T-helper 2 cell treated with Interferon-gamma antibody and Interleukin-4, amounts not matched to agents 5 μg/mL and 100 μg/mL, for 36 hours (primary cell): Measurements from ENCODE around the gene ZSCAN12.
A peak's percentile ranks its signal among the peaks of the same experiment; 100 is the strongest.

ENCODE experiments used
- DNase-seq: peaks from one replicate; pipeline ENCODE4 v3.0.0; 2021; ENCODE audit warnings: low spot score
- H3K27ac Mint-ChIP-seq: one replicate; pipeline ENCODE4 v1.8.0; 2021; ENCODE audit warnings: mild to moderate bottlenecking, mixed read lengths
- H3K27me3 Mint-ChIP-seq: one replicate; pipeline ENCODE4 v1.8.0; 2021; ENCODE audit warnings: low read depth, mixed read lengths
- H3K36me3 Mint-ChIP-seq: one replicate; pipeline ENCODE4 v1.8.0; 2021; ENCODE audit warnings: low read depth, mixed read lengths
- H3K4me1 Mint-ChIP-seq: one replicate; pipeline ENCODE4 v1.8.0; 2021; ENCODE audit warnings: low read depth, mixed read lengths
- H3K4me3 Mint-ChIP-seq: one replicate; pipeline ENCODE4 v1.8.0; 2022; ENCODE audit warnings: mild to moderate bottlenecking, moderate library complexity, mixed read lengths
- H3K9me3 Mint-ChIP-seq: one replicate; pipeline ENCODE4 v1.8.0; 2021; ENCODE audit warnings: mixed read lengths

Gene ZSCAN12

DNA sequence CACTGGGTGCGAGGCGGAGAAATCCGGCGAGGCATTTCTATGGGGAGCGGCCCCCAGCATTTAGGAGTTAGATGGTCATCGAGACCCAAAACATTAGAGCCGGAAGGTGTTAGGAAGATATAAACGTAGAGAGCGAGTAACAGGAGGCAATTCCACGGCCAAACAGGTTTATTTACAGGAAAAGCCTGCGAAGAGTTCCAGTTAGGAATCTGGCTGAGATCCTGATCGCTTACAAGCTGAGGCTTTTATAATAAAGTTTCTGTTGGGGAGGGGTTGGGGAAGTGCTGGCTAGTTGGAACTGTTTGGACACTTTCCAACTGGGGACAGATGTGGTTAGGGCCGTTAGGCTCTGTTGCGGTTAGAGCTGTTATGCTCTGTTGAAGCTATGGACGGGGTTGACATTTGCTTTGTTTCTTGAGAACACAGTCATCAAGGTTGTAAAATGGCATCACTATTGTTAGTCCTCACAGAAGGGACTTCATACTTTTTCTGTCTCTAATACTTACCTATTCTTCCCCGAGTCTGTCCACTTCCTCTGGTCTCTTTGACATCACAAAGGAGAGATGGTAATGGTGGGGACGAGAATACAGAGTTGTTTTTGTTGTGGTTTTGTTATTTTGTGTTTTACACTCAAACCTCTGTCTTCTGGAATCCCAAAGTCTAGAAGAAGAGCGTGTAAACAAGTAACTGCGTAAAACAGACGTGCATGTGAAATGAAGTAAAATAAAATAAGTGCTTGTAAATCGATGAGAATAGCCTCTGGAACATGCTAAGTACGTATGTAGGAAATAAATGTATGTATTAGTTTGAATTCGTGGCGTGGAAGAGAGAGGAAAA is 63.0 kb downstream of the ZSCAN12 start:
- peaks cover 22% of the 10 kb centered on the region for H3K9me3 Mint-ChIP-seq
- peak; percentile 23 for DNase-seq

DNA sequence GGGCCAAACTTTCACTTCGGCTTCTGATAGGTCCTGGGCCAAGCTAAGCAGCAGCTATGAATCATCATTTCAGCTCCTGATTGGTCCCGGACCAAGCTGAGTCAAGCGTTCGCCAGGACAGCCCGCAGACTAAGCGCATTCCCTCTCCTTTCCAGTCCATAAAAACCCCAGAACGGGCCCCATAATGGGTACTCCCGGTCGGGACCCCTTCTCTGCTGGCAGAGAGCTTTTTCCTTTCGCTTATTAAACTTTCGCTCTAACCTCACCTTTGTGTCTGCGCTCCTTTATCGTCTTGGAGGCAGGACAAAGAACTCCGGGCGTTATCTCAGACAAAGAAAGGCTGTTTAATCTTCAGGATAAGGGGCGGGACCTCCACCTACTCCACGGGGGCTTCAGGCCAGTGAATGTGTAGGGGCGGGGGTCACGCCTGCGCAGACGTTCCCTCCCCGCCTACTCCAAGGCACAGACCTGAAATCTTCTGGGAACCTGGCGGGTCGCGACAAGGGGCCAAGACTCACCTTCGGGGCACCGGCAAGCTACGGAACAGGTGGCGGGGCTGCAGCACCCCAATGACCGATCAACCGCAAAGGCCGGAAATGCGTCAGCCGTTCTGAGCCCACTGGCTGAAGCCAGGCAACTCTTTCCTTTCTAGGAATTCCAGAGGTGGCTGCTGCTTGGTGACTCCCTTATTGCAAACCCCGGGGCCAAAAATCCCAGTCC is 63.8 kb downstream of the ZSCAN12 start, which contains the start of gene ZSCAN31:
Gene ZSCAN31 (minus strand): TSS at position 585 of the 720 bp plus-strand sequence. CDS start 6,465 bp downstream, outside the sequence.
- Mint-ChIP-seq H3K4me3 (peak within 1 kb of the TSS; percentile 6), H3K27me3 (peaks cover 3% of the 10 kb centered on the region), H3K4me1 (peaks cover 5% of the 10 kb centered on the region), H3K27ac (no peak within 1 kb of the TSS), H3K9me3 (peaks cover 17% of the 10 kb centered on the region), H3K36me3 (peaks cover 8% of the 10 kb centered on the region)
- DNase-seq, result peak; percentile 74

More for the DNA sequence above, 63.0 kb downstream of the ZSCAN12 start:
- Mint-ChIP-seq H3K27ac (no peak overlapping the region), H3K36me3 (peaks cover 9% of the 10 kb centered on the region), H3K4me3 (no peak overlapping the region), H3K4me1 (peaks cover 5% of the 10 kb centered on the region), H3K27me3 (peaks cover 3% of the 10 kb centered on the region)

DNA sequence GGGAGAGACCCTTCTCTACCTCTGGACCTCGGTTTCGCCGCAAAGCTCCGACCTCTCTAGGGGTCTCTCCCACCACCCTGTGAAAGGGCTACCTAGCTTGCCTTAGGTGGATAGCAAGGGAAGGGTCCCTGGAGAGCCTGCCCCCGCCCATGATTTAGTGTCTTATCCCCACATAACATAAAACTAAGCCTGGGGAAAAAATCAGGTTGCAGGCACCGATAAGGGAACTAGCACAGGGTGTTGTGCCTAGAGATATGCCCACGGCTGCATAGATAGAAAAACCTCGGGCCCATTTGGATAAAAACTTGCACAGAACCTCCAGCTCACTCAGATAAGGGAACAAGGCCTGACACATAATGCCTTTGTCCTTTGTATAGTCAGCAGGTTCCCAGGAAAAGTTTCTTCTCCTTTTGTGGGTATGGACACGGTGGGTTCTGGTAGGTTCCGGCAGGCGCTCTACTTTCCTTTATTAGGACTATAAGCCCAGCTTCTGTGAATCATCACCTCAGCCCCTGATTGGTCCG is 64.4 kb downstream of the ZSCAN12 start:
- Mint-ChIP-seq H3K36me3 (peaks cover 4% of the 10 kb centered on the region), H3K27ac (no peak overlapping the region), H3K27me3 (peaks cover 3% of the 10 kb centered on the region), H3K9me3 (peaks cover 14% of the 10 kb centered on the region), H3K4me3 (peak overlapping the region; percentile 6), H3K4me1 (peaks cover 5% of the 10 kb centered on the region)
- no peak for DNase-seq

DNA sequence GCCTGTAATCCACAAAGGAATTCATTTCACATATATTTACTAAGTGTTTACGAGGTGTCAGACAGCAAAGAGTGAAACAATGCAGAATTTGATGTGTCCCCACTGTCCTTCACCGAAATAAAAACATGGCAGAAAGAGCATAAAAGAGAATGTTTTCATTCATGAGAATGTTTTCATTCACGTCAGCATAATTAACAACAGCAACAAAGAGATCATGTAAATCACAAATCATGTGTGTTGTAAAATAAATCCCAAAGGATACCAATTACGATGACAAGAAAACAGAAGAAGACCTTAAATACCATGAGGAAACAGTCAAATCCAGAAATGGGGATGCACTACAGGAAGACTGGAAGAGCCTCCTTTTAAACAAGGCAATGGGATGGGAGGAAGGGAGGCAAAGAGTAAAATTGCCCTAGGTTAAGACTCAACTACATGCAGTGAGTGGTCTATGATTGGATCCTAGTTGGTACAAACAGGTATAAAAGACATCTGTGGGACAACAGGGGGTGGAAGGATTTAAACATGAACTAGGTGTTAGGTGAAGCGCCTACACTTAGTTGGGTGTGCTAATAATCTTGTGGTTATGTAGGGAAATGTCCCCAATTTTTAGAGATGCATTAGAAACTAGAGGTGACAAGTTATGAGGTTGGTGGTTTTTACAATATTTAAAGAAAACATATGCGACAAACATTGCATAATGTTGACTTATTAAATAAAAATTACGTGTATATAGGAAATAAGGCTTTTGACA is 65.1 kb downstream of the ZSCAN12 start:
- H3K4me1 Mint-ChIP-seq, result peaks cover 5% of the 10 kb centered on the region
- DNase-seq, result no peak
- peaks cover 3% of the 10 kb centered on the region for H3K27me3 Mint-ChIP-seq
- no peak overlapping the region for H3K27ac Mint-ChIP-seq
- peak overlapping the region; percentile 16 for H3K4me3 Mint-ChIP-seq
- H3K9me3 Mint-ChIP-seq, result peaks cover 8% of the 10 kb centered on the region
- H3K36me3 Mint-ChIP-seq, result peaks cover 2% of the 10 kb centered on the region

DNA sequence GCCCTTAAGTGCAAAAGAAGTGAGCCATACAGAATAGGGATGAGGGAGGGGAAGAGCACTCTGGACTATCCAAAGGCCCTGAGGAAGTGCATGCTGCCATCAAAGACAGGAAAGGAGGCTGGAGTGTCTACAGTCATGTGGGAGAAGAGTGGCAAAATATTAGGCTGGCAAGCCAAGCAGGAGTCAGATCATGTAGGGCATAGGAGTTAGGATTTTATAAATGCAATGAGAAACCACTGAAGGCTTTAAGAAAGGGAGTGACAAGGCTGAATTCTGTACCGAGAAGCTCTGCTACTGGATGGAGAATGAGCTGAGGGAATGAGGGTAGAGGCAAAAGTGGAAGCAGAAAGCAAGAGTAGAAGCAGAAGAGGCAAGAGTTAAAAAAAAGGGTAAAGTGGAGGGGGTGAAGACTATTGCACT is 65.9 kb downstream of the ZSCAN12 start:
- Mint-ChIP-seq H3K27me3 (peaks cover 3% of the 10 kb centered on the region), H3K4me1 (peaks cover 5% of the 10 kb centered on the region), H3K9me3 (peaks cover 15% of the 10 kb centered on the region), H3K4me3 (no peak overlapping the region), H3K27ac (no peak overlapping the region), H3K36me3 (peaks cover 2% of the 10 kb centered on the region)
- no peak for DNase-seq

DNA sequence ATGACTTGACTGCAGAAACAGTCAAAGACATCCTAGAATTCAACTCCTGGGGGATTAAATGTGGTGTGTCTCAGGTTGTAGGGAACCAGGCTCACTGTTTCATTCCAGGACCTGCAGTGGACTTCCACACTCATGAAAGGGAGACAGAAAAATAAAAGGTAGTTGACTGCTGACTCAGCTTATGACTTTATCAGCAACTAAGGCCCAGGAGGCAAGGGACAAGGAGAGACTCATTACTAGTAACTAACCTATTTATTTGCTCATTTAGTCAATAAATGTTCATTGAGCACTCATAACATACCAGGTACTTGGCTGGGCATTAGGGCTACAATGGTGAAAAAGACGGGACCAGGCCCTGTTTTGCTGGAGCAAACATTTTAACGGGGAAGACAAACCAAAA is 66.5 kb downstream of the ZSCAN12 start:
- Mint-ChIP-seq H3K9me3 (peaks cover 15% of the 10 kb centered on the region), H3K36me3 (peaks cover 2% of the 10 kb centered on the region), H3K27me3 (peaks cover 3% of the 10 kb centered on the region), H3K4me1 (peaks cover 5% of the 10 kb centered on the region), H3K4me3 (no peak overlapping the region), H3K27ac (no peak overlapping the region)
- no peak for DNase-seq

DNA sequence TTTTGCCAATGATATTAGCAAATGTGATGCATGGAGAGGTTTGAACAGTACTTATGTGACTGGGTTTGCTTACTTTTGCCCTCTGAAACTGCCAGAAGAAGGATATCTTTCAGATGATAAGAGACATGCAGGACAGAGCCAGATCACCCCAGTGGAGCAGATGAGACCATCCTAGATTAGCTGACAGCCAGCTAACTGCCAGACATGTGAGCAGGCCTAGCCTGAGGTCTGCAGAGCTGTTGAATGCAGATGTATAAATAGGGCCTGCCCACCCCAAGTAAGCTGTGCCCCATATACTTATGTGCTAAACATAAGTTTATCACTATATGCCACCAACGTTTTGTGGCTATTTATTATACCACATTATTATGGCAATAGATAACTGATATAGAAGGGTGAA is 69.5 kb downstream of the ZSCAN12 start:
- Mint-ChIP-seq H3K4me1 (peaks cover 5% of the 10 kb centered on the region), H3K27me3 (peaks cover 3% of the 10 kb centered on the region), H3K4me3 (no peak overlapping the region), H3K9me3 (peaks cover 36% of the 10 kb centered on the region), H3K36me3 (peaks cover 14% of the 10 kb centered on the region), H3K27ac (no peak overlapping the region)
- no peak for DNase-seq
